Breast epithelium (tissue), 3 donors: ENCODE measurements around the gene PTPN11.

Source experiments
- POLR2AphosphoS5 ChIP-seq, 3 donors: sonication (generic); formaldehyde crosslinking; IDR thresholded peaks; one replicate each; pipeline ENCODE4 v1.6.1; 2017; ENCODE audit warnings: antibody characterized with exemption in 3 of 3
- TF ChIP-seq, protein P1 (sequence below), 3 donors: fragments of 450-650 bp; IDR thresholded peaks; one replicate each; pipeline ENCODE4 v1.5.1; 2016 to 2017; ENCODE audit warnings: antibody characterized with exemption in 3 of 3, mild to moderate bottlenecking in 3 of 3, moderate library complexity in 3 of 3

DNA sequence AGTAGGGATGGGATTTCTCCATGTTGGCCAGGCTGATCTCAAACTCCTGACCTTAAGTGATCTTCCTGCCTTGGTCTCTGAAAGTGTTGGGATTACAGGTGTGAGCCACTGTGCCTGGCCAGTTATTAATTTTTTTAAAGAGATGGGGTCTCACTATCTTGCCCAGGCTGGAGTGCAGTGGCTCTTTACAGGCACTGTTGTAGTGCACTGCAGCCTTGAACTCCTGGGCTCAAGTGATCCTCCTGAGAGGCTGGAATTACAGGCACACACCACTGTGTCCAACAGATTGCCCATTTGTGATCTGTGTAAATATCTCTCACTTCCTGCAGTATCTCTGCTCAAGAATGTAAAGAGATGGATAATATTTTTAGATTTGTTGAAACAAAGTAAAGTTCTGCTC, 45.9 kb downstream of the PTPN11 start:
- TF ChIP-seq, protein P1, sequence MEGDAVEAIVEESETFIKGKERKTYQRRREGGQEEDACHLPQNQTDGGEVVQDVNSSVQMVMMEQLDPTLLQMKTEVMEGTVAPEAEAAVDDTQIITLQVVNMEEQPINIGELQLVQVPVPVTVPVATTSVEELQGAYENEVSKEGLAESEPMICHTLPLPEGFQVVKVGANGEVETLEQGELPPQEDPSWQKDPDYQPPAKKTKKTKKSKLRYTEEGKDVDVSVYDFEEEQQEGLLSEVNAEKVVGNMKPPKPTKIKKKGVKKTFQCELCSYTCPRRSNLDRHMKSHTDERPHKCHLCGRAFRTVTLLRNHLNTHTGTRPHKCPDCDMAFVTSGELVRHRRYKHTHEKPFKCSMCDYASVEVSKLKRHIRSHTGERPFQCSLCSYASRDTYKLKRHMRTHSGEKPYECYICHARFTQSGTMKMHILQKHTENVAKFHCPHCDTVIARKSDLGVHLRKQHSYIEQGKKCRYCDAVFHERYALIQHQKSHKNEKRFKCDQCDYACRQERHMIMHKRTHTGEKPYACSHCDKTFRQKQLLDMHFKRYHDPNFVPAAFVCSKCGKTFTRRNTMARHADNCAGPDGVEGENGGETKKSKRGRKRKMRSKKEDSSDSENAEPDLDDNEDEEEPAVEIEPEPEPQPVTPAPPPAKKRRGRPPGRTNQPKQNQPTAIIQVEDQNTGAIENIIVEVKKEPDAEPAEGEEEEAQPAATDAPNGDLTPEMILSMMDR (IDR thresholded peaks at IDR 0.05): no peak
- TF ChIP-seq POLR2AphosphoS5 (IDR thresholded peaks at IDR 0.05): no peak
